HG03460 (cell line): ENCODE measurements around the gene COX7B2.

ENCODE experiments used
- ATAC-seq: cut with Tn5 transposase; IDR thresholded peaks from one replicate; pipeline ENCODE4 v1.9.1; 2021; ENCODE audit not compliant: unreplicated experiment

Gene COX7B2

DNA sequence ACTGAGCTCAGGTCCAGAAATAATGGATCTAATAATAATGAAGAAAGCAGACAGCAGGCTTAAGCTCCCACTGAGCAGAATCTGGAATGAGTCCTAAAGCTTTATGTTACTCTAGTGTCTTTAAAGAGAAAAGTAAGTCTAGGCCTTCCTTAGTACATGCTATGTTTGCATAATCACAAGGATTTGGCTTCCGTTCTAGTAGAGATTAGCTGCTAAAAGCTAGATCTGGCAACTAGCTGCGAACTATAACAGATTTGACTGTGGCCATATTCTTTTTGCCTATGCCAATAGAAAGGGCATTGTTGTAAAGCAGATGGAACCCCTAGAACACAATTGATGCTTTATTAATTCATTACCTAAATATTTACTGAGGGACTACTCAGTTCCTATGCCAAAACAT, 19.0 kb downstream of the COX7B2 start:
- ATAC-seq = no peak

- ATAC-seq = no peak
These were observed 19.6 kb downstream of the COX7B2 start for GRCh38 chr4:46889410-46889809.

DNA sequence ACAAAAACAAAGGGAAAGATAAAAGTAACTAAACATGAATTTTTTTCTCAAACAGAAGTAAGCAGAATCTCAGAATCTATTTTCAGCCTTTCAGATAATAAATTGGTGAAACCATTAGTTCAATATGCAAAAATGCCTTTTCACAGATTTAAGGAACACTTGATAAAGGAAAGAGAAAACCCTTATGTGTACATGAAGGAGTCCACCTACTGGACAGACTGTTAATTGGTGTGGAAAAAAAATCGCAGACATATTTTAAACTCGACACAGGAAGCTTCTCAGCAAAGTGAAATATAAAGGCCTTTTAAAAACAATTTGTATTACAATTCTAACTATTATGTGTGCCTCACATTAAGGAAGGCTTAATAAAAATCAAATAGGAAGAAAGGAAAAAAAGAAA, 22.3 kb downstream of the COX7B2 start:
- no peak for ATAC-seq

- no peak for ATAC-seq
These were observed 30.4 kb downstream of the COX7B2 start for GRCh38 chr4:46878641-46879040.

GRCh38 chr4:46874811-46875210, 34.2 kb downstream of the COX7B2 start:
- ATAC-seq = no peak

GRCh38 chr4:46870411-46870810, 38.6 kb downstream of the COX7B2 start:
- ATAC-seq = no peak

GRCh38 chr4:46856333-46856732, 52.7 kb downstream of the COX7B2 start:
- ATAC-seq = no peak

DNA sequence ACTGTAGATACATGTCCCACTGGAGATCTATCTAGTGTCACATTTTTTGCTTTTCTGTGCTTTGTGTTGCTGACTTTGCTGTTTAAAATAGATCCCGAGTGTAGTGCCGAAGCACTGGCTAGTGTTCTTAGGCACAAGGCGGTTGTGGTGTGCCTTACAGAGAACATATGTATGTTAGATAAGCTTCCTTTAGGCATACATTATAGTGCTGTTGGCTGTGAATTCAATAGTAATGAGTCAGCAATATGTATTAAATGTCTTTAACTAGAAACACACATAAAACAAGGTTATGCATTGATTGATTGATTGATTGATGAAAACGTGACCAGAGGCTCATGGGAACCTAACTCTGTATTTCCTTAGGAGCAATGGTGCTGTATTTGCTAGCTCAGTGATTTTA, 56.2 kb downstream of the COX7B2 start:
- ATAC-seq = no peak

DNA sequence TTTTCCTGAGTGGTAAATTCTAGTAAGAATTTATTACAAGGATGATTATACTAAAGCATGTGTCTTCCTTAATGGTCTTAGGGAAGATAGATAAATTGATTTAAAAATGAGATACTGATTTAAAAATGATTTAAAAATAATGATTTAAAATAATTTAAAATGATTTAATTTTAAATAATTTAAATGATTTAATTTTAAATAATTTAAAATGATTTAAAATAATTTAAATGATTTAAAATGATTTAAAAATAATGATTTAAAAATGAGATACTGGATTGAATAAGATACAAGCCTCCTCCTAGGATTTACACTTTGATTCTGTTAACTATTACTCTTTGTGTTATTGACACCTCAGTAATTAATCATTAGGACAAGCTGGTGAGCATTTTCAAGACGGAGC, 59.0 kb downstream of the COX7B2 start:
- no peak for ATAC-seq

GRCh38 chr4:46844325-46844917, 64.6 kb downstream of the COX7B2 start:
- no peak for ATAC-seq

DNA sequence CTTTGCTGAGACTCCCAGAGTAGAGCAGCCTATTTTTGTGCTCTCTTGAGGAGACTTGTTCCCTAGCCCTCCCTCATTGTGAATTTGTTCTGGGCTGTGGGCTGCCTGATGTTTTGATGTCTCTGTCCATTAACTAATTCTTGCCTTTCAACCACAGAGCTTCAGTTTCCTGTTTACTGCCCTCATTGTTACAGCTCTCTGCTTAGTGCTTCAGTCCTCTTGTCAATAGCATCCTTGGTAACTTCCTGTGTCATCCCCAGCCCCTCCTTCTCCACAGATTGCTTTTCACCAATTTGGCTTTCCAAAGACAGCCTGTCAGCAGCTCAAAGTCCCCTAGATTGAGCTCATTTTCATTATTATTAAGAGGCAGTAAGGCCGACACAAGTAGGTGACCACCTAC, 69.9 kb downstream of the COX7B2 start:
- no peak for ATAC-seq

DNA sequence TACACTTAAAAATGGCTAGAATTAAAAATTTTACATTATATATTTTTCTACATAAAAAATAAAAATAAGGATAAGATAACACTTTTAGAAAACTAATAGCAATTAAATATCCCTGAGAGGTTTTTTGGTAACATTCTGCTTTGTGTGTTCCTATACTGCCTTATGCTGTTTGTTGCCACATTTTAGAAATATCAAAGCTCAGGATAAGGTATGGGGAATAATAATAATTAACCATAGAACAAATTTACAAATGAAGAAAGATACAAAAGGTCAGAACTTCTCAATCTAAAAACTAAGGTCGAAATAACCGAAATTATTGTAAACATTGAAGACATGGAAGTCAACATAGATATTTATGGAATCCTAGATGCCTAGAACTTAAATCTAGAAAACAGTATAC, 71.4 kb downstream of the COX7B2 start:
- no peak for ATAC-seq

DNA sequence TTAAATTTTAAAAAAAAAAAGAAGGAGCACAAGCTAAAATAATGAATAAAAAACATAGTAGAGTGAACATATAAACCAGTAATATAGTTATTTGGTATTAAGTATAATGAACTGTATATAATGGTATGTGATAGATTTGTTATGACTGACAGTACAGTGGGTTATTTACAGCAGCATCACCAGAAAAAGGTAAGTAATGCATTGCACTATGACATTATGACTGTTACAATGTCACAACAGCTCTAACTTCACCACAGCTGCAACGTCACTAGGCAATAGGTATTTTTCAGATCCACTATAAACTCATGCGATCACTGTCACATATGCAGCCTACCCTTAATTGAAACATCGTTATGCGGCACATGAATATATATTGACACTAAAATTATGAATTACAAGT, 72.5 kb downstream of the COX7B2 start:
- no peak for ATAC-seq

GRCh38 chr4:46830971-46831454, 78.0 kb downstream of the COX7B2 start:
- no peak for ATAC-seq

DNA sequence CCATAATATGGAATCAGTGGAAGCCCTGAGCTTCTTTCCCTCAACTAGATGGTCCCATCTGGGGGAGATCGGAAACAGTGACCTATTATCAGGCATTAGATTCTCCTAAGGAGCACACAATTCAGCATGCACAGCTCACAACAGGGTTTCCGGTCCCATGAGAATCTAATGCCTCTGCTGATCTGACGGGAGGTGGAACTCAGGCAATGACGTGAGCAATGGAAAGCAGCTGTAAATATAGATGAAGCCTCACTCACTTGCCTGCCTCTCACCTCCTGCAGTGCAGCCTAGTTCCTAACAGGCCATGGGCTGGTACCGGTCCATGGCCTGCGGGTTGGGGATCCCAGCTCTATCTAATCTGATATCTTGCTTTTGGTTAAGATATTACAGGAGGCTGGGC, 88.9 kb downstream of the COX7B2 start:
- no peak for ATAC-seq

DNA sequence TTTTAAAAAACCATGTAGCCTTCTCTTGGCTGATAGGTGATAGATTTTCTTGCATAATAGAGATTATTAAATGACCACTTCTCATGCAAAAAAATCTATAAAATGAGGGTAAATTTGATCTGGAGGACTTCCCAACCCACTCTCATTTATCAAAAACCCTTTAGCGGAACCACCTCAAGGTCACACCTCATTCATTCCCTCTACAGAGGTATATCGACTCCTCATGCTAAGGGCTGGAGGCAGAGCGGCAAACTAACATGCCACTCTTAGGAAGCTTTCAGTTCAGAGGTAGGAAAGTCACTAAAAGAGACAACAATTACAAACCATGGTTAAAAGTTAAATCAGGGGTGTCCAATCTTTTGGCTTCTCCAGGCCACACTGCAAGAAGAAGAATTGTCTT, 90.0 kb downstream of the COX7B2 start:
- no peak for ATAC-seq

DNA sequence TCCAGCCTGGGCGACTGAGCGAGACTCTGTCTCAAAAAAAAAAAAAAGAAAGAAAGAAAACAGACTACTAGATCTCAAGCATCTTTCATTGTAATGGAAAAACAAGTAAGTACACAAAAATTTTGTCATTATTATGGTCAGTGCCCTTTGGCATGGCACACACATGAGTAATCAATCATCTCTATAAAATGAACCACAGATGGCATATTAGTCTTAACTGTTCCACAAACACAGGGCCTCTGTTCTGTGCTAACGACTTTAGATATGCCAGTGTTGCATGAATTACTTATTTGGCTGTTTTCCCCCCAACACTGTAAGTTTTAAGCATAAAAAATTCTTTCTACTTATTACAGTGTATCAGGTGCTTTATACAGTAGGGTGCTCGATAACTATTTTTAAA, 90.4 kb downstream of the COX7B2 start:
- ATAC-seq = no peak

GRCh38 chr4:46817806-46818205, 91.2 kb downstream of the COX7B2 start:
- no peak for ATAC-seq

GRCh38 chr4:46804781-46805413, 104.1 kb downstream of the COX7B2 start:
- no peak for ATAC-seq

- no peak for ATAC-seq
These were observed 116.0 kb downstream of the COX7B2 start for GRCh38 chr4:46793036-46793435.

DNA sequence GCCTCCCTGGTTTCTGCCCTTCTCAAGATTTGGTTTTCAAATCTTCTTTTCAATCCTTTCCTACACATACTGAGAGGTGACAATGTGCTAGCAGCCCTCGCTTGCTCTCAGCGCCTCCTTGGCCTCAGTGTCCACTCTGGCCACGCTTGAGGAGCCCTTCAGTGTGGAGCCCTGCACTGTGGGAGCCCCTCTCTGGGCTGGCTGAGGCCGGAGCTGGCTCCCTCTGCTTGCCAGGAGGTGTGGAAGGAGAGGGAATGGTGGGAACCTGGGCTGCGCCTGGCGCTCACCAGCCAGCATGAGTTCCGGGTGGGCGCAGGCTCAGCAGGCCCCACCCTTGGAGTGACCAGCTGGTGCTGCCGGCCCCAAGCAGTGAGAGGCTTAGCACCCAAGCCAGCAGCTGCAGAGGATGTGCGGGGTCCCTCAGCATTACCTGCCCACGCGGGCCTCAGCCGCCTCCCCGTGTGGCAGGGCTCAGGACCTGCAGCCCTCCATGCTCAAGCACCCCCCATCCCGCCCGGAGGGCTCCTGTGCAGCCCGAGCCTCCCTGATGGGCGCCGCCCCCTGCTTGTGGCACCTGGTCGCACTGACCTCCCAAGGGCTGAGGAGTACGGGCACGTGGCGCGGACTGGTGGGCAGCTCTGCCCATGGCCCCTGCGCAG, 127.5 kb downstream of the COX7B2 start:
- ATAC-seq = no peak

DNA sequence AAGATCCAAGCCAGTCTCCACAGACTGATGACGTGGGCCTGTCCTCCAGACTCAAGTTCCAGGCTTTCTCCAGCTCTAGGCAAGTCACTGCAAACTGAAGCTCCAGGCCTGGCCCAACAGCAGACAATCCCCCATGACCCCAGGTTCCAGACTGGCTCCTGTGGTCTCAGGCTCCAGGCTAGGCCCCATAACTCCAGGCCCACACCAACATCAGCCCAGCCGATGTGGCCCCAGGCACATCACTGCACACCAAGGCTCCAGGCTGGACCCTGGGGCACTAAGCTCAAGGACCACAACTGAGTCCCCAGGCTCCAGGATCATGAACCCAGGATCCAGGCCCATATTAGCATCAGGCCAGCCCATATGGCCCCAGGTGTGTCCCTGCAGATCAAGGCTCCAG, 143.6 kb downstream of the COX7B2 start:
- ATAC-seq = no peak

GRCh38 chr4:46730075-46730474, 179.0 kb downstream of the COX7B2 start:
- ATAC-seq = no peak
